Measurements from ENCODE around the gene KRT76. TPM values are rescaled to one million over a fixed set of nuclear protein-coding genes. Genes with fewer than 3 reads are reported as not detected.

Gene KRT76
- total and polyA plus RNA-seq, 2 donors (not counting 1 experiment from before 2014, with no cell fraction given), result not detected

DNA sequence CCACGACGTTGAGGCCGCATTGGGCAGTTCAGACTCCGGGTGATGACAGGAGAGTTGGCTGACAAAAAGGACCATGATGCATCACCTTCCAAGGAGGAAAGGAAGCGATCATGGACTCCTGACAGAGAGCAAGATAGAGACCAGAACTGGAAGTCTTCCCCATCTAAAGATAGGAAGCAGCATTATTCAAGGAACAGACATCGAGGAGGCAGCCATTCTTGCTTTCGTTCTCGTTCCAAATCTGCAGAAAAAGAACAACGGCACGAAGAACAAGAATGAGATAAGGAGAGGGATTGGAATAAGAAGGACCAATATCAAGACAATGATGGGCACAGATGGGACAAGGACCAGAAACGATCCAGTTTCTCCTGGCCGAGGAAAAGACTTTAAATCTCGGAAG lies 46.8 kb downstream of the KRT76 start:
- Histone ChIP-seq H3K9me3 (ENCODE audit: control extremely low read depth in 1 of 3, control insufficient read depth in 2 of 3, insufficient read depth in 1 of 3, low read length in 2 of 3) (peaks cover 0 to 2% (median 0%) of the 10 kb centered on the region in 3 donors), H3K27me3 (replicated peaks in 1 of 4; ENCODE audit: control extremely low read depth in 1 of 4, control insufficient read depth in 3 of 4, insufficient read depth in 4 of 4, low read length in 3 of 4) (no peaks in the 10 kb centered on the region), H3K4me2 (replicated peaks; ENCODE audit: low read depth, low read length, poor library complexity, severe bottlenecking) (no peak overlapping the region), H3K9ac (ENCODE audit: low read length) (no peak overlapping the region), H3K79me2 (ENCODE audit: control insufficient read depth, insufficient read depth, low read length) (no peaks in the 10 kb centered on the region), H3K4me1 (ENCODE audit: control insufficient read depth in 2 of 2, insufficient read depth in 2 of 2, low read length in 2 of 2) (no peaks in the 10 kb centered on the region), H3K27ac (ENCODE audit: low read length in 2 of 2) (no peak overlapping the region), H2AFZ (ENCODE audit: insufficient read depth, low read depth, low read length, poor library complexity, severe bottlenecking) (no peak overlapping the region), H3K4me3 (ENCODE audit: control extremely low read depth in 1 of 5, extremely low read depth in 1 of 5, insufficient read depth in 1 of 5, low read depth in 2 of 5, low read length in 4 of 5) (no peak overlapping the region), H3K36me3 (replicated peaks in 1 of 2; ENCODE audit: control extremely low read depth in 1 of 2, control insufficient read depth in 1 of 2, extremely low read depth in 1 of 2, insufficient read depth in 2 of 2, low read length in 1 of 2) (no peaks in the 10 kb centered on the region), H4K20me1 (ENCODE audit: control insufficient read depth, insufficient read depth, low read length, poor library complexity, severe bottlenecking) (no peaks in the 10 kb centered on the region)
- TF ChIP-seq, protein P1, sequence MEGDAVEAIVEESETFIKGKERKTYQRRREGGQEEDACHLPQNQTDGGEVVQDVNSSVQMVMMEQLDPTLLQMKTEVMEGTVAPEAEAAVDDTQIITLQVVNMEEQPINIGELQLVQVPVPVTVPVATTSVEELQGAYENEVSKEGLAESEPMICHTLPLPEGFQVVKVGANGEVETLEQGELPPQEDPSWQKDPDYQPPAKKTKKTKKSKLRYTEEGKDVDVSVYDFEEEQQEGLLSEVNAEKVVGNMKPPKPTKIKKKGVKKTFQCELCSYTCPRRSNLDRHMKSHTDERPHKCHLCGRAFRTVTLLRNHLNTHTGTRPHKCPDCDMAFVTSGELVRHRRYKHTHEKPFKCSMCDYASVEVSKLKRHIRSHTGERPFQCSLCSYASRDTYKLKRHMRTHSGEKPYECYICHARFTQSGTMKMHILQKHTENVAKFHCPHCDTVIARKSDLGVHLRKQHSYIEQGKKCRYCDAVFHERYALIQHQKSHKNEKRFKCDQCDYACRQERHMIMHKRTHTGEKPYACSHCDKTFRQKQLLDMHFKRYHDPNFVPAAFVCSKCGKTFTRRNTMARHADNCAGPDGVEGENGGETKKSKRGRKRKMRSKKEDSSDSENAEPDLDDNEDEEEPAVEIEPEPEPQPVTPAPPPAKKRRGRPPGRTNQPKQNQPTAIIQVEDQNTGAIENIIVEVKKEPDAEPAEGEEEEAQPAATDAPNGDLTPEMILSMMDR (IDR thresholded peaks at IDR 0.05), result no peak
- TF ChIP-seq EZH2 (IDR thresholded peaks at IDR 0.05; ENCODE audit: borderline replicate concordance, insufficient read depth, low read depth, low read length, poor library complexity, severe bottlenecking), result no peak
- Mint-ChIP-seq H3K4me1 (no peaks in the 10 kb centered on the region), H3K27me3 (peaks cover 17% of the 10 kb centered on the region), H3K4me3 (no peak overlapping the region), H3K9me3 (ENCODE audit: insufficient read depth) (no peaks in the 10 kb centered on the region), H3K27ac (no peak overlapping the region)
- intact Hi-C loops (cut with micrococcal nuclease), result no loop called here
- DNase-seq, result no peak
- ChIA-PET CTCF (no interaction called here), POLR2A (no interaction called here)
- 91% methylated on average over 13 of the region's 13 CpGs for WGBS (ENCODE audit: insufficient coverage)
- ATAC-seq (ENCODE audit: low read depth), result no peak

DNA sequence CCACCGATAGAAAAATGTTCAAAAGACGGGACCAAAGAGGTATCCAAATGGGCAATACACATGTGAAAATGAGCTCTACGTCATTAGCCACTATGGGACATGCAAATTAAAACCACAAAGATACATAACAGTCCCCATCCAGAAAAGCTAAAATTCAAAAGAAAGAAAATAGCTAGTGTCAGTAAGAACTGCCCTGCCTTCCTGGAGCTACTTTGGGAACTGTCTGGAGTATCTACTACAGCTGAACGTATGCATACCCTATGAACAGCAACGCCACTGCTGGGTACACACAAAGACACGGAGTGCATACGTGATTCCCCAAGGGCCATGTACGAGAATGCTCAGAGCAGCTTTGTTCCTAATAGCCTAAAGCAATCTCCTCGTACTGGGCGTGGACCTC lies 48.0 kb downstream of the KRT76 start:
- no peaks in the 10 kb centered on the region for H3K4me1 ChIP-seq (ENCODE audit: control insufficient read depth in 2 of 2, insufficient read depth in 2 of 2, low read length in 2 of 2)
- H3K79me2 ChIP-seq (ENCODE audit: control insufficient read depth, insufficient read depth, low read length), result no peaks in the 10 kb centered on the region
- no peak overlapping the region for H2AFZ ChIP-seq (ENCODE audit: insufficient read depth, low read depth, low read length, poor library complexity, severe bottlenecking)
- H3K27me3 ChIP-seq (replicated peaks in 1 of 4; ENCODE audit: control extremely low read depth in 1 of 4, control insufficient read depth in 3 of 4, insufficient read depth in 4 of 4, low read length in 3 of 4), result no peaks in the 10 kb centered on the region
- ChIA-PET CTCF (no interaction called here), POLR2A (no interaction called here)
- TF ChIP-seq EZH2 (IDR thresholded peaks at IDR 0.05; ENCODE audit: borderline replicate concordance, insufficient read depth, low read depth, low read length, poor library complexity, severe bottlenecking), result no peak
- TF ChIP-seq, protein P1 (IDR thresholded peaks at IDR 0.05), result no peak
- no peaks in the 10 kb centered on the region for H3K9me3 ChIP-seq (ENCODE audit: control extremely low read depth in 1 of 3, control insufficient read depth in 2 of 3, insufficient read depth in 1 of 3, low read length in 2 of 3)
- no peaks in the 10 kb centered on the region for H3K9me3 Mint-ChIP-seq (ENCODE audit: insufficient read depth)
- no peaks in the 10 kb centered on the region for H3K4me1 Mint-ChIP-seq
- H3K9ac ChIP-seq (ENCODE audit: low read length), result no peak overlapping the region
- H3K36me3 ChIP-seq (replicated peaks in 1 of 2; ENCODE audit: control extremely low read depth in 1 of 2, control insufficient read depth in 1 of 2, extremely low read depth in 1 of 2, insufficient read depth in 2 of 2, low read length in 1 of 2), result no peaks in the 10 kb centered on the region
- no peak overlapping the region for H3K4me3 ChIP-seq (ENCODE audit: control extremely low read depth in 1 of 5, extremely low read depth in 1 of 5, insufficient read depth in 1 of 5, low read depth in 2 of 5, low read length in 4 of 5)
- H4K20me1 ChIP-seq (ENCODE audit: control insufficient read depth, insufficient read depth, low read length, poor library complexity, severe bottlenecking), result no peaks in the 10 kb centered on the region
- ATAC-seq (ENCODE audit: low read depth) (no peak), DNase-seq (no peak)
- no peak overlapping the region for H3K4me2 ChIP-seq (replicated peaks; ENCODE audit: low read depth, low read length, poor library complexity, severe bottlenecking)
- WGBS (ENCODE audit: insufficient coverage), result 93% methylated on average over 7 of the region's 10 CpGs
- H3K27ac Mint-ChIP-seq, result no peak overlapping the region
- no peak overlapping the region for H3K4me3 Mint-ChIP-seq
- no peak overlapping the region for H3K27ac ChIP-seq (ENCODE audit: low read length in 2 of 2)
- peaks cover 18% of the 10 kb centered on the region for H3K27me3 Mint-ChIP-seq
- intact Hi-C loops (cut with micrococcal nuclease), result no loop called here
